ENCODE results near the gene FAF1. TPM values are rescaled to one million over a fixed set of nuclear protein-coding genes. Genes with fewer than 3 reads are reported as not detected.

The FAF1 gene
- total and polyA plus RNA-seq, 9 of the 15 experiments (the other 6 are each of a cell fraction or from before 2014, with no cell fraction given) = 48.7 to 225 (median 118) TPM

- Histone ChIP-seq H3K9me3 (replicated peaks; ENCODE audit: control insufficient read depth, insufficient read depth, low read depth, low read length) (no peaks in the 10 kb centered on the region), H3K9me1 (ENCODE audit: control insufficient read depth, insufficient read depth, low read length) (no peaks in the 10 kb centered on the region), H3K36me3 (ENCODE audit: control insufficient read depth, insufficient read depth, low read length) (peaks cover 17% of the 10 kb centered on the region; the same call in 1 of the 3 replicates), H4K20me1 (replicated peaks; ENCODE audit: control insufficient read depth, insufficient read depth, low read length) (no peaks in the 10 kb centered on the region), H3K79me2 (ENCODE audit: control insufficient read depth, insufficient read depth, low read length) (peaks cover 84% of the 10 kb centered on the region), H3K27me3 (ENCODE audit: control insufficient read depth in 2 of 2, insufficient read depth in 2 of 2, low read length in 2 of 2) (no peaks in the 10 kb centered on the region), H3K9ac (ENCODE audit: insufficient read depth in 1 of 2, low read depth in 2 of 2, low read length in 2 of 2) (peak overlapping the region; percentile 91 to 95), H3K4me3 (peak overlapping the region; percentile 67), H3K4me1 (replicated peaks in 1 of 2; ENCODE audit: control insufficient read depth in 2 of 2, insufficient read depth in 2 of 2, low read length in 2 of 2) (peaks cover 17 to 21% of the 10 kb centered on the region in 2 experiments), H3K4me2 (ENCODE audit: insufficient read depth, low read length) (peak overlapping the region; percentile 92), H2AFZ (ENCODE audit: low read depth, low read length) (peak overlapping the region; percentile 77), H3K27ac (ENCODE audit: extremely low read depth, low read depth, low read length) (peak overlapping the region; percentile 96)
- under 1% methylated on average over 38 of the region's 42 CpGs for WGBS (ENCODE audit: insufficient coverage, low coverage, missing lambda C conversion rate)
- no TSS peak for BruUV-seq (replicated peaks)
- ATAC-seq (peak; percentile 35), FAIRE-seq (peak; percentile 35), DNase-seq (ENCODE audit: extremely low read depth in 1 of 4, low spot score in 3 of 4) (peak in 3 of 4 experiments; percentile 78 to 86 (median 80))
- POLR2A ChIA-PET = interaction anchor here (0.6 to 4.7 kb wide), 20 partner anchors 9 to 554 kb away, joined by 3 to 65 read pairs (median 4); partner anchors contain the start of genes CDKN2C and FAF1
- intact Hi-C loops (cut with micrococcal nuclease) (loop anchor here (1.0 to 10.0 kb wide), 3 partner anchors 10 to 757 kb away; no protein-coding TSS in a partner anchor), in situ Hi-C loops (cut with MboI) (no loop called here)
- CTCF ChIA-PET (ENCODE audit: low intra/inter-chr PET ratio) = no interaction called here
- TF ChIP-seq HMGN3 (IDR thresholded peaks at IDR 0.05; ENCODE audit: borderline replicate concordance, extremely low read depth, insufficient read length, low read depth, low read length) = peak; percentile 35
- no peak for TF ChIP-seq GABPA (tag; conservative IDR thresholded peaks at IDR 0.05; ENCODE audit: low read depth)
- TF ChIP-seq FOXJ2 (tag; IDR thresholded peaks at IDR 0.05) = 0 out of 2 replicates have a peak, but pooled peaks have one; percentile 50
- TF ChIP-seq TBP (optimal IDR thresholded peaks at IDR 0.05; ENCODE audit: low read depth, low read length) = peak; percentile 48
- peak; percentile 49; the same call in 1 of the 2 replicates for TF ChIP-seq CHD2 (IDR thresholded peaks at IDR 0.05; ENCODE audit: low read depth, low read length)
- TF ChIP-seq, protein P1, sequence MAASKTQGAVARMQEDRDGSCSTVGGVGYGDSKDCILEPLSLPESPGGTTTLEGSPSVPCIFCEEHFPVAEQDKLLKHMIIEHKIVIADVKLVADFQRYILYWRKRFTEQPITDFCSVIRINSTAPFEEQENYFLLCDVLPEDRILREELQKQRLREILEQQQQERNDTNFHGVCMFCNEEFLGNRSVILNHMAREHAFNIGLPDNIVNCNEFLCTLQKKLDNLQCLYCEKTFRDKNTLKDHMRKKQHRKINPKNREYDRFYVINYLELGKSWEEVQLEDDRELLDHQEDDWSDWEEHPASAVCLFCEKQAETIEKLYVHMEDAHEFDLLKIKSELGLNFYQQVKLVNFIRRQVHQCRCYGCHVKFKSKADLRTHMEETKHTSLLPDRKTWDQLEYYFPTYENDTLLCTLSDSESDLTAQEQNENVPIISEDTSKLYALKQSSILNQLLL (CRISPR knock-in tag; IDR thresholded peaks at IDR 0.05; ENCODE audit: borderline replicate concordance) = no peak
- TF ChIP-seq ZNF589 (CRISPR knock-in tag; IDR thresholded peaks at IDR 0.05; ENCODE audit: low read depth) = peak; percentile 53; the same call in 1 of the 2 replicates
- no peak for TF ChIP-seq SLC30A9 (CRISPR knock-in tag; IDR thresholded peaks at IDR 0.05)
- TF ChIP-seq TRIM24 (IDR thresholded peaks at IDR 0.05) = peak in 1 of 2 experiments; percentile 47; a peak in 2 of 4 replicates
- peak in 2 of 3 experiments; percentile 24 to 71 for TF ChIP-seq YY1 (IDR thresholded peaks at IDR 0.05; ENCODE audit: borderline replicate concordance in 1 of 3, control insufficient read depth in 1 of 3, extremely low read depth in 1 of 3, insufficient read depth in 3 of 3, insufficient read length in 1 of 3, insufficient replicate concordance in 2 of 3, low read depth in 1 of 3, low read length in 2 of 3)
- no peak for TF ChIP-seq ZNF175 (CRISPR knock-in tag; IDR thresholded peaks at IDR 0.05; ENCODE audit: low read depth)
- TF ChIP-seq, protein P2, sequence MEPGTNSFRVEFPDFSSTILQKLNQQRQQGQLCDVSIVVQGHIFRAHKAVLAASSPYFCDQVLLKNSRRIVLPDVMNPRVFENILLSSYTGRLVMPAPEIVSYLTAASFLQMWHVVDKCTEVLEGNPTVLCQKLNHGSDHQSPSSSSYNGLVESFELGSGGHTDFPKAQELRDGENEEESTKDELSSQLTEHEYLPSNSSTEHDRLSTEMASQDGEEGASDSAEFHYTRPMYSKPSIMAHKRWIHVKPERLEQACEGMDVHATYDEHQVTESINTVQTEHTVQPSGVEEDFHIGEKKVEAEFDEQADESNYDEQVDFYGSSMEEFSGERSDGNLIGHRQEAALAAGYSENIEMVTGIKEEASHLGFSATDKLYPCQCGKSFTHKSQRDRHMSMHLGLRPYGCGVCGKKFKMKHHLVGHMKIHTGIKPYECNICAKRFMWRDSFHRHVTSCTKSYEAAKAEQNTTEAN (CRISPR knock-in tag; IDR thresholded peaks at IDR 0.05) = no peak
- TF ChIP-seq RAD21 (CRISPR knock-in tag; conservative IDR thresholded peaks at IDR 0.05 in 1 of 2, IDR thresholded peaks at IDR 0.05 in 1 of 2) = no peak
These were observed 18.2 kb upstream of the FAF1 start for GRCh38 chr1:50978144-50978851.

Data from K562 (cell line).